ENCODE results near the gene CBY2.
"Not testable (repeated sequence)": the region's sequence is repeated elsewhere in the genome, so short reads cannot be mapped to it uniquely, and the experiment has no call there.

CBY2 gene

DNA sequence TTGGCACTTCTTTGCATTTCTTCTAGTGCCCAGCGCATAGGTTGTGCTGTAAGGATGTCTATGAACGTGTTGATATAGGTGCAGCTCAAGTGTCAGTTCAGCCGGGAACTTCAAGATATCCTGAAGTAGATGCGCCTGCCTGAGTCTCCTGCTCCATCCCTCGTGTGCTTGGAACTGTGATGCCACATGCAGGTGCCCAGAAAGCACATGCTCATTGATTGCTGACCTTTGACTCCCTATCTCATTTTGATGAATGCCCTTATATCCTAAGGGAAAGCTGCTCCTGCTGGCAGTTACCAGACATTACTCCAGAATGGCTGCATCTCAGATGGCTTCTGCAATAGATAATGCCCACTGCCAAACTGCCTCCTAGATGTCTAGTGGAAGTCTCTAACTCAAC, 40.9 kb downstream of the CBY2 start:
- no peak for DNase-seq (ENCODE audit: low spot score)

GRCh38 chr13:45744979-45745378, 42.9 kb downstream of the CBY2 start:
- no peak for DNase-seq (ENCODE audit: low spot score)

GRCh38 chr13:45747071-45747470, 45.0 kb downstream of the CBY2 start:
- no peak for DNase-seq (ENCODE audit: low spot score)

- no peak for DNase-seq (ENCODE audit: low spot score)
Observed at GRCh38 chr13:45748941-45749759, 47.0 kb downstream of the CBY2 start.

- no peak for DNase-seq (ENCODE audit: low spot score)
Observed at GRCh38 chr13:45750566-45750965, 48.4 kb downstream of the CBY2 start.

- no peak for DNase-seq (ENCODE audit: low spot score)
Observed at GRCh38 chr13:45751885-45752284, 49.8 kb downstream of the CBY2 start.

DNA sequence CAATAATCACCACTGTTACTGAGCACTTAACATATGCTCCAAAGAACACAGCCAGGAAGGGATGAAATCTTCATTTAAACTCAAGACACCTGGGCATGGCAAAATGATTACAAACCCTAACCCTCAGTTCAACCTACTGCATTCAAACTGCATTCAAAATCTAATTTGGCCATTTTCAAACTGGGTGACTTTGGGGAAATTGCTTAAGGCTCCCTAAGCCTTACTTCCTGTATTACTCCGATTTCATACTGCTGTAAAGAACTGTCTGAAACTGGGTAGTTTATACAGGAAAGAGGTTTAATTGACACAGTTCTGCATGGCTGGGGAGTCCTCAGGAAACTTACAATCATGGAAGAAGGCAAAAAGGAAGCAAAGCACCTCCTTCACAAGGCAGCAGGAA, 50.4 kb downstream of the CBY2 start:
- DNase-seq (ENCODE audit: low spot score), result no peak

DNA sequence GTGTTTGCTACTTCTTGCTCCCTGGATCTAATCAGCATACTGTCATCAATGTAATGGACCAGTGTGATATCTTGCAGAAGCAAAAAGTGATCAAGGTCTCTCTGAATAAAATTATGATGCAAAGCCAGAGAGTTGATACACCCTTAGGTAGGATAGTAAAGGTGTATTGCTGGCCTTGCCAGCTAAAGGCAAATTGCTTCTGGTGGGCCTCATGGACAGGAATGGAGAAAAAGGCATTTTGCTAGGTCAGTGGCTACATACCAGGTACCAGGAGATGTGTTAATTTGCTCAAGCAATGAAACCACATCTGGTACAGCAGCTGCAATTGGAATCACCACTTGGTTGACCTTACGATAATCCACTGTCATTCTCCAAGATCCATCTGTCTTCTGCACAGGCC, 54.4 kb downstream of the CBY2 start:
- DNase-seq (ENCODE audit: low spot score), result not testable (repeated sequence)

- not testable (repeated sequence) for DNase-seq (ENCODE audit: low spot score)
Observed at GRCh38 chr13:45757589-45757988, 55.5 kb downstream of the CBY2 start.

- DNase-seq (ENCODE audit: low spot score), result no peak
Observed at GRCh38 chr13:45763419-45763818, 61.3 kb downstream of the CBY2 start.
